ENCODE measurements around the gene ADGRF5.

The ADGRF5 gene

DNA sequence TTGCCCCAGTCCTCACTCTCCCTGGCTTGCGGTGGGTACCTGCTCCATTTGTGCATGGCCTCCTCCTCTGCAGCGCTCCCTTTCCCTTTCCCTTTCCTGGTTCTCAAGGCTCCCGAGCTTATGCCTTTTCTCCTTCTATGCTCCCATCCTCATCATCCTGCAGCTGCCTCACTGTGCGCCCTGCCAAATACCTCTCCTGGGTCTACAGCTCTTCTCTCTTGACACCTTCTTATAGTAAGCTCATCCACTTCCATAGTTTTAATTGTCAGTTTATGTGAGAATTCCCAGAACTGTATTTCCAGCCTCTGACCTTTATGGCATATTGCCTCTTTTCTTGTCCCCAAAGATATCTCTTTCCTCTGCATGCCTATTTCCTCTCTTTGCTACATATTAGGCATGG, 5.9 kb downstream of the ADGRF5 start:
- no peak for DNase-seq (ENCODE audit: low read depth)
- H3K4me3 ChIP-seq (ENCODE audit: control insufficient read depth, low read depth, low read length) = no peak overlapping the region
- TF ChIP-seq, protein P1, sequence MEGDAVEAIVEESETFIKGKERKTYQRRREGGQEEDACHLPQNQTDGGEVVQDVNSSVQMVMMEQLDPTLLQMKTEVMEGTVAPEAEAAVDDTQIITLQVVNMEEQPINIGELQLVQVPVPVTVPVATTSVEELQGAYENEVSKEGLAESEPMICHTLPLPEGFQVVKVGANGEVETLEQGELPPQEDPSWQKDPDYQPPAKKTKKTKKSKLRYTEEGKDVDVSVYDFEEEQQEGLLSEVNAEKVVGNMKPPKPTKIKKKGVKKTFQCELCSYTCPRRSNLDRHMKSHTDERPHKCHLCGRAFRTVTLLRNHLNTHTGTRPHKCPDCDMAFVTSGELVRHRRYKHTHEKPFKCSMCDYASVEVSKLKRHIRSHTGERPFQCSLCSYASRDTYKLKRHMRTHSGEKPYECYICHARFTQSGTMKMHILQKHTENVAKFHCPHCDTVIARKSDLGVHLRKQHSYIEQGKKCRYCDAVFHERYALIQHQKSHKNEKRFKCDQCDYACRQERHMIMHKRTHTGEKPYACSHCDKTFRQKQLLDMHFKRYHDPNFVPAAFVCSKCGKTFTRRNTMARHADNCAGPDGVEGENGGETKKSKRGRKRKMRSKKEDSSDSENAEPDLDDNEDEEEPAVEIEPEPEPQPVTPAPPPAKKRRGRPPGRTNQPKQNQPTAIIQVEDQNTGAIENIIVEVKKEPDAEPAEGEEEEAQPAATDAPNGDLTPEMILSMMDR (IDR thresholded peaks at IDR 0.05; ENCODE audit: control insufficient read depth, insufficient read depth, low read depth, low read length, missing control alignments) = no peak

GRCh38 chr6:46915380-46915779, 6.4 kb downstream of the ADGRF5 start:
- TF ChIP-seq, protein P1 (IDR thresholded peaks at IDR 0.05; ENCODE audit: control insufficient read depth, insufficient read depth, low read depth, low read length, missing control alignments) = no peak
- H3K4me3 ChIP-seq (ENCODE audit: control insufficient read depth, low read depth, low read length) = no peak overlapping the region
- DNase-seq (ENCODE audit: low read depth) = no peak

GRCh38 chr6:46914279-46914810, 7.4 kb downstream of the ADGRF5 start:
- DNase-seq (ENCODE audit: low read depth) = no peak
- TF ChIP-seq, protein P1 (IDR thresholded peaks at IDR 0.05; ENCODE audit: control insufficient read depth, insufficient read depth, low read depth, low read length, missing control alignments) = no peak
- H3K4me3 ChIP-seq (ENCODE audit: control insufficient read depth, low read depth, low read length) = no peak overlapping the region

- TF ChIP-seq, protein P1 (IDR thresholded peaks at IDR 0.05; ENCODE audit: control insufficient read depth, insufficient read depth, low read depth, low read length, missing control alignments) = no peak
- H3K4me3 ChIP-seq (ENCODE audit: control insufficient read depth, low read depth, low read length) = no peak overlapping the region
- no peak for DNase-seq (ENCODE audit: low read depth)
Measured at GRCh38 chr6:46909371-46909770, 12.4 kb downstream of the ADGRF5 start.

GRCh38 chr6:46906776-46907175, 15.0 kb downstream of the ADGRF5 start:
- TF ChIP-seq, protein P1 (IDR thresholded peaks at IDR 0.05; ENCODE audit: control insufficient read depth, insufficient read depth, low read depth, low read length, missing control alignments) = no peak
- no peak overlapping the region for H3K4me3 ChIP-seq (ENCODE audit: control insufficient read depth, low read depth, low read length)
- no peak for DNase-seq (ENCODE audit: low read depth)

DNA sequence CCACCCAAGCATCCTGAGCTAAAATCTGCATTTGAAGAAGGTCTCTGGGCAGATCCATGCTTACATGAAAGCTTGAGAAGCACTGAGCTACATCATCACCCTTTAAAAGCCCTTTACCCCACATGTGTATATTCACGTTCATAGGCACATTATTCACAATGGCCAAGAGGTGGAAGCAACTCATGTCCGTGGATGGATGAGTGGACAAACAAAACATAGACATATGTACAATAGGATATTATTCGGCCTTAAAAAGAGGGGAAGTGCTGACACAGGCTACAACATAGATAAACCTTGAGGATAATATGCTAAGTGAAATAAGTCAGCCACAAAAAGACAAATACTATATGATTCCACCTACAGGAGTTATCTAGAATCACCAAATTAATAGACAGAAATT, 17.6 kb downstream of the ADGRF5 start:
- TF ChIP-seq, protein P1 (IDR thresholded peaks at IDR 0.05; ENCODE audit: control insufficient read depth, insufficient read depth, low read depth, low read length, missing control alignments) = no peak
- H3K4me3 ChIP-seq (ENCODE audit: control insufficient read depth, low read depth, low read length) = no peak overlapping the region
- DNase-seq (ENCODE audit: low read depth) = no peak

DNA sequence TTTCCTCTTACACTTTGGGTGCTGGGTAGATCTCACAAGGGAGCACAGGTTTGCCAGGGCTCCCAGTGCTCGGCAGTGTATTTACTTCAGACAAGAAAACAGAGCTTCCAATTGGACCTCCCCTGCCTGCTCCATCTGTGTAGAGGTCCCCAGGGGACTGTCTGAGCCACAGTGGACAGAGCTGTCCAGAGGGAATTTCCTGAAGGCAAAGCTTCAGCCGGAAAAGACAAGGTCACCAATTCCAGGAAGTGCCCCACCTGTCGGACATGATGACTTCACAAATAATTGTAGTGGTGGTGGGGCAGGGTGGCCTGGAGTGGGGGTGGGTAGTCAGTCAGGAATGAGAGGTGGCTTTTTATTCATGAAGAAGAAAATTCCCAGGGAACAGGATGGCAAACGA, 18.6 kb downstream of the ADGRF5 start:
- TF ChIP-seq, protein P1 (IDR thresholded peaks at IDR 0.05; ENCODE audit: control insufficient read depth, insufficient read depth, low read depth, low read length, missing control alignments) = no peak
- H3K4me3 ChIP-seq (ENCODE audit: control insufficient read depth, low read depth, low read length) = no peak overlapping the region
- no peak for DNase-seq (ENCODE audit: low read depth)

Measured in AG09309 (cell line).